ENCODE results near the gene KANSL1. TPM values are rescaled to one million over a fixed set of nuclear protein-coding genes. Genes with fewer than 3 reads are reported as not detected.

KANSL1 gene
- total and polyA plus RNA-seq, 2 experiments from 2014 or later: 12.2 to 38.2 TPM

DNA sequence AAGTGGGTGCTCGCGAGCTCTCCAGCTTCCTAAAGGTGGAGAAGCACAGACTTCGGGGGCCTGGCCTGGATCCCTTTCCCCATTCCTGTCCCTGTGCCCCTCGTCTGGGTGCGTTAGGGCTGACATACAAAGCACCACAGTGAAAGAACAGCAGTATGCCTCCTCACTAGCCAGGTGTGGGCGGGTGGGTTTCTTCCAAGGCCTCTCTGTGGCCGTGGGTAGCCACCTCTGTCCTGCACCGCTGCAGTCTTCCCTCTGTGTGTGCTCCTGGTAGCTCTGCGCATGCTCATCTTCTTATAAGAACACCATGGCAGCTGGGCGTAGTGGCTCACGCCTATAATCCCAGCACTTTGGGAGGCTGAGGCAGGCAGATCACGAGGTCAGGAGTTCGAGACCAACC is 196.1 kb downstream of the KANSL1 start:
- H3K36me3 ChIP-seq (ENCODE audit: low read depth): no peaks in the 10 kb centered on the region
- DNase-seq: no peak
- H3K4me2 ChIP-seq (ENCODE audit: unreplicated experiment): no peak overlapping the region
- no peaks in the 10 kb centered on the region for H3K27me3 ChIP-seq (replicated peaks; ENCODE audit: insufficient read depth)
- no peak overlapping the region for H3K27ac ChIP-seq
- 87 to 90% methylated on average over 13 of the region's 13 CpGs for WGBS, 2 experiments (ENCODE audit: low coverage in 1 of 2, low lambda C conversion rate in 2 of 2, missing lambda C conversion rate in 2 of 2)
- TF ChIP-seq EZH2phosphoT487 (IDR thresholded peaks at IDR 0.05; ENCODE audit: insufficient read depth, low read depth) (no peak), EZH2 (IDR thresholded peaks at IDR 0.05; ENCODE audit: insufficient read depth, poor library complexity, severe bottlenecking) (no peak)
- no peaks in the 10 kb centered on the region for H3K9me2 ChIP-seq (ENCODE audit: insufficient read depth)
- H3K4me3 ChIP-seq: no peak overlapping the region
- no peaks in the 10 kb centered on the region for H3K79me2 ChIP-seq (ENCODE audit: insufficient read depth)
- no peaks in the 10 kb centered on the region for H3K9me3 ChIP-seq (ENCODE audit: low read depth)
- H4K20me1 ChIP-seq (ENCODE audit: insufficient read depth): no peaks in the 10 kb centered on the region
- H3K4me1 ChIP-seq (ENCODE audit: insufficient read depth): no peaks in the 10 kb centered on the region
- no peaks in the 10 kb centered on the region for H3F3A ChIP-seq (ENCODE audit: insufficient read depth)
- in situ Hi-C loops (cut with MboI): no loop called here
- no peak overlapping the region for H2AFZ ChIP-seq
- H3K9ac ChIP-seq: no peak overlapping the region

DNA sequence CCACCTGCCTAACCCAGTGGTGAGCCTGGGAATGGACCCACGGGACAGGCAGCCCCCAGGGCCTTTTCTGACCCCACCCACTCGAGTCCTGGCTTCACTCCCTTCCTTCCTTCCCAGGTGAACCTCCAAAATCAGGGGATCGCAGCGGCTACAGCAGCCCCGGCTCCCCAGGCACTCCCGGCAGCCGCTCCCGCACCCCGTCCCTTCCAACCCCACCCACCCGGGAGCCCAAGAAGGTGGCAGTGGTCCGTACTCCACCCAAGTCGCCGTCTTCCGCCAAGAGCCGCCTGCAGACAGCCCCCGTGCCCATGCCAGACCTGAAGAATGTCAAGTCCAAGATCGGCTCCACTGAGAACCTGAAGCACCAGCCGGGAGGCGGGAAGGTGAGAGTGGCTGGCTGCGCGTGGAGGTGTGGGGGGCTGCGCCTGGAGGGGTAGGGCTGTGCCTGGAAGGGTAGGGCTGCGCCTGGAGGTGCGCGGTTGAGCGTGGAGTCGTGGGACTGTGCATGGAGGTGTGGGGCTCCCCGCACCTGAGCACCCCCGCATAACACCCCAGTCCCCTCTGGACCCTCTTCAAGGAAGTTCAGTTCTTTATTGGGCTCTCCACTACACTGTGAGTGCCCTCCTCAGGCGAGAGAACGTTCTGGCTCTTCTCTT is 196.8 kb downstream of the KANSL1 start:
- Histone ChIP-seq H4K20me1 (ENCODE audit: insufficient read depth) (no peaks in the 10 kb centered on the region), H3K4me3 (no peak overlapping the region), H3K27ac (no peak overlapping the region), H3K9ac (no peak overlapping the region), H2AFZ (no peak overlapping the region), H3K9me2 (ENCODE audit: insufficient read depth) (no peaks in the 10 kb centered on the region), H3F3A (ENCODE audit: insufficient read depth) (no peaks in the 10 kb centered on the region), H3K9me3 (ENCODE audit: low read depth) (no peaks in the 10 kb centered on the region), H3K36me3 (ENCODE audit: low read depth) (no peaks in the 10 kb centered on the region), H3K79me2 (ENCODE audit: insufficient read depth) (no peaks in the 10 kb centered on the region), H3K4me1 (ENCODE audit: insufficient read depth) (no peaks in the 10 kb centered on the region), H3K27me3 (replicated peaks; ENCODE audit: insufficient read depth) (no peaks in the 10 kb centered on the region), H3K4me2 (ENCODE audit: unreplicated experiment) (no peak overlapping the region)
- 66 to 74% methylated on average over 20 to 31 of the region's 31 CpGs for WGBS, 2 experiments (ENCODE audit: low coverage in 1 of 2, low lambda C conversion rate in 2 of 2, missing lambda C conversion rate in 2 of 2)
- TF ChIP-seq EZH2phosphoT487 (IDR thresholded peaks at IDR 0.05; ENCODE audit: insufficient read depth, low read depth): no peak
- TF ChIP-seq EZH2 (IDR thresholded peaks at IDR 0.05; ENCODE audit: insufficient read depth, poor library complexity, severe bottlenecking): no peak
- in situ Hi-C loops (cut with MboI): no loop called here
- DNase-seq: no peak

GRCh38 chr17:45995627-45996270 is 197.5 kb downstream of the KANSL1 start:
- Histone ChIP-seq H3K4me3 (no peak overlapping the region), H3K9ac (no peak overlapping the region), H2AFZ (no peak overlapping the region), H3K4me2 (ENCODE audit: unreplicated experiment) (no peak overlapping the region), H3F3A (ENCODE audit: insufficient read depth) (no peaks in the 10 kb centered on the region), H3K27ac (no peak overlapping the region), H3K4me1 (ENCODE audit: insufficient read depth) (no peaks in the 10 kb centered on the region), H4K20me1 (ENCODE audit: insufficient read depth) (no peaks in the 10 kb centered on the region), H3K36me3 (ENCODE audit: low read depth) (no peaks in the 10 kb centered on the region), H3K79me2 (ENCODE audit: insufficient read depth) (no peaks in the 10 kb centered on the region), H3K9me2 (ENCODE audit: insufficient read depth) (no peaks in the 10 kb centered on the region), H3K27me3 (replicated peaks; ENCODE audit: insufficient read depth) (no peaks in the 10 kb centered on the region), H3K9me3 (ENCODE audit: low read depth) (no peaks in the 10 kb centered on the region)
- 81 to 88% methylated on average over 14 of the region's 14 CpGs for WGBS, 2 experiments (ENCODE audit: low coverage in 1 of 2, low lambda C conversion rate in 2 of 2, missing lambda C conversion rate in 2 of 2)
- TF ChIP-seq EZH2phosphoT487 (IDR thresholded peaks at IDR 0.05; ENCODE audit: insufficient read depth, low read depth) (no peak), EZH2 (IDR thresholded peaks at IDR 0.05; ENCODE audit: insufficient read depth, poor library complexity, severe bottlenecking) (no peak)
- no peak for DNase-seq
- in situ Hi-C loops (cut with MboI): no loop called here

DNA sequence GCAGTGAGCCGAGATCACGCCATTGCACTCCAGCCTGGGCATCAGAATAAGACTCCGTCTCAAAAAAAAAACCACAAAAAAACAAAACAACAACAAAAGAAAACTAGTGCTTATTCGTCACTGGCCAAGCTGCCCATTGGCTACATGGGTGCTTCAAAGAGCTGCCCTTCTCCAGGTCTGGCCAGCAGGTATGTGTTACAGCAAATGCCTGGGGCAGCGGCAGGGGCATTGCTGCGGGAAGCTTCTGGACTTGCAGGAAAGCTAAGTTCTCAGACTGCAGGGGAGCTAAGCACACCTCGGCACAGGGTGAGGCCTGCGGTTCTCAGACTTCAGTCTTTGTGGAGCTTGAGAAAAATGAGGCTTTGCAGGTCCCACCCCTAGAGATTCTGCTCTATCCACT is 198.2 kb downstream of the KANSL1 start:
- Histone ChIP-seq H3K4me3 (no peak overlapping the region), H3K9ac (no peak overlapping the region), H3K36me3 (ENCODE audit: low read depth) (no peaks in the 10 kb centered on the region), H2AFZ (no peak overlapping the region), H3F3A (ENCODE audit: insufficient read depth) (no peaks in the 10 kb centered on the region), H3K27ac (no peak overlapping the region), H3K9me2 (ENCODE audit: insufficient read depth) (no peaks in the 10 kb centered on the region), H3K27me3 (replicated peaks; ENCODE audit: insufficient read depth) (no peaks in the 10 kb centered on the region), H3K4me2 (ENCODE audit: unreplicated experiment) (no peak overlapping the region), H3K9me3 (ENCODE audit: low read depth) (no peaks in the 10 kb centered on the region), H4K20me1 (ENCODE audit: insufficient read depth) (no peaks in the 10 kb centered on the region), H3K4me1 (ENCODE audit: insufficient read depth) (no peaks in the 10 kb centered on the region), H3K79me2 (ENCODE audit: insufficient read depth) (no peaks in the 10 kb centered on the region)
- WGBS, 2 experiments (ENCODE audit: low coverage in 1 of 2, low lambda C conversion rate in 2 of 2, missing lambda C conversion rate in 2 of 2): 93 to 94% methylated on average over 8 of the region's 8 CpGs
- no peak for DNase-seq
- in situ Hi-C loops (cut with MboI): no loop called here
- TF ChIP-seq EZH2 (IDR thresholded peaks at IDR 0.05; ENCODE audit: insufficient read depth, poor library complexity, severe bottlenecking) (no peak), EZH2phosphoT487 (IDR thresholded peaks at IDR 0.05; ENCODE audit: insufficient read depth, low read depth) (no peak)

Data from GM23248 (cell line).